Peyer's patch (tissue), 4 donors: ENCODE results near the gene F7. TPM values are rescaled to one million over a fixed set of nuclear protein-coding genes. Genes with fewer than 3 reads are reported as not detected.

Experiments
- DNase-seq, 3 donors: peaks; one replicate each; pipeline ENCODE4 v3.0.0-alpha.2; 2017 to 2019
- H3K27ac ChIP-seq, 4 donors: fragments of 200-600 bp; sonication (generic); one replicate each; pipeline ENCODE4 v1.5.1; 2016 to 2019
- H3K27me3 ChIP-seq, 2 donors: fragments of 200-600 bp; sonication (generic); one replicate each; pipeline ENCODE4 v1.5.1; 2019
- H3K36me3 ChIP-seq, 3 donors: fragments of 200-600 bp; sonication (generic); one replicate each; pipeline ENCODE4 v1.5.1; 2016 to 2019
- H3K4me1 ChIP-seq, 4 donors: fragments of 200-600 bp; sonication (generic); one replicate each; pipeline ENCODE4 v1.5.1; 2016 to 2019
- H3K4me3 ChIP-seq, 4 donors: fragments of 200-600 bp; sonication (generic); 1 replicate in 3 of 4; 2 replicates in 1 of 4; pipeline ENCODE4 v1.5.1; 2016 to 2019; ENCODE audit warnings: mild to moderate bottlenecking in 1 of 4
- H3K9me3 ChIP-seq, 4 donors: fragments of 200-600 bp; sonication (generic); one replicate each; pipeline ENCODE4 v1.5.1; 2016 to 2019; ENCODE audit warnings: mild to moderate bottlenecking in 1 of 4
- POLR2A ChIP-seq, 2 donors: fragments of 450-650 bp; IDR thresholded peaks; one replicate each; pipeline ENCODE4 v1.5.1; 2017; ENCODE audit warnings: antibody characterized with exemption in 2 of 2, mild to moderate bottlenecking in 2 of 2, moderate library complexity in 2 of 2
- total RNA-seq, 4 donors: library from RNA; depleted of rRNA; stranded (reverse); fragments of >200 nt; gene quantifications; one replicate each; pipeline ENCODE4 v1.1.0, GENCODE V29; 2016
- TF ChIP-seq, protein P1 (sequence below), 6 experiments: fragments of 450-650 bp in 4 of 6; fragments of 200-600 bp in 2 of 6; sonication (generic) in 1 of 6; IDR thresholded peaks; one replicate each; pipeline ENCODE4 v1.5.1; 2017 to 2019; ENCODE audit warnings: antibody characterized with exemption in 6 of 6, mild to moderate bottlenecking in 3 of 6, moderate library complexity in 1 of 6

The F7 gene
- total RNA-seq, 4 donors from 2014 or later: 1.9 to 2.9 TPM; not detected in 2

DNA sequence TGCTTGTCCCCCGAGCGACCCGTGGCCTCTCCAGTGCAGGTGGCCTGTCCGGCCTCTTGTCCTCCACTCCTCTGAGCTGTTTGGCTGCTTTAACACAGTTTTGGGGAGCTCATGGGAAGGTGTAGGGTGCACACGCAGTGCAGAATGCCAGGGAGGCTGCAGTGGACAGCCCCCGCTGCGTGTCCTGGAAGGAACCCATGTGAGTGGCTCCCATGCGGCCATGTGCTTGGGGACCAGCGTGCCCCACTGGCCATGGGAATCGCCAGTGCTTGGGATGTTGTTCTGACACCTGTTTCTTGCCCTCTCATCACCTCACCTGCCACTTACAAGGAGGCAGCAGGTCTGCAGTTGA is 22.6 kb upstream of the F7 start:
- DNase-seq: no peak
- Histone ChIP-seq H3K4me3 (no peak overlapping the region), H3K27ac (no peak overlapping the region), H3K9me3 (no peaks in the 10 kb centered on the region), H3K27me3 (no peaks in the 10 kb centered on the region), H3K36me3 (peaks cover 0 to 2% (median 0%) of the 10 kb centered on the region in 3 donors), H3K4me1 (no peaks in the 10 kb centered on the region)
- TF ChIP-seq, protein P1, sequence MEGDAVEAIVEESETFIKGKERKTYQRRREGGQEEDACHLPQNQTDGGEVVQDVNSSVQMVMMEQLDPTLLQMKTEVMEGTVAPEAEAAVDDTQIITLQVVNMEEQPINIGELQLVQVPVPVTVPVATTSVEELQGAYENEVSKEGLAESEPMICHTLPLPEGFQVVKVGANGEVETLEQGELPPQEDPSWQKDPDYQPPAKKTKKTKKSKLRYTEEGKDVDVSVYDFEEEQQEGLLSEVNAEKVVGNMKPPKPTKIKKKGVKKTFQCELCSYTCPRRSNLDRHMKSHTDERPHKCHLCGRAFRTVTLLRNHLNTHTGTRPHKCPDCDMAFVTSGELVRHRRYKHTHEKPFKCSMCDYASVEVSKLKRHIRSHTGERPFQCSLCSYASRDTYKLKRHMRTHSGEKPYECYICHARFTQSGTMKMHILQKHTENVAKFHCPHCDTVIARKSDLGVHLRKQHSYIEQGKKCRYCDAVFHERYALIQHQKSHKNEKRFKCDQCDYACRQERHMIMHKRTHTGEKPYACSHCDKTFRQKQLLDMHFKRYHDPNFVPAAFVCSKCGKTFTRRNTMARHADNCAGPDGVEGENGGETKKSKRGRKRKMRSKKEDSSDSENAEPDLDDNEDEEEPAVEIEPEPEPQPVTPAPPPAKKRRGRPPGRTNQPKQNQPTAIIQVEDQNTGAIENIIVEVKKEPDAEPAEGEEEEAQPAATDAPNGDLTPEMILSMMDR (IDR thresholded peaks at IDR 0.05): no peak
- no peak for TF ChIP-seq POLR2A (IDR thresholded peaks at IDR 0.05)

DNA sequence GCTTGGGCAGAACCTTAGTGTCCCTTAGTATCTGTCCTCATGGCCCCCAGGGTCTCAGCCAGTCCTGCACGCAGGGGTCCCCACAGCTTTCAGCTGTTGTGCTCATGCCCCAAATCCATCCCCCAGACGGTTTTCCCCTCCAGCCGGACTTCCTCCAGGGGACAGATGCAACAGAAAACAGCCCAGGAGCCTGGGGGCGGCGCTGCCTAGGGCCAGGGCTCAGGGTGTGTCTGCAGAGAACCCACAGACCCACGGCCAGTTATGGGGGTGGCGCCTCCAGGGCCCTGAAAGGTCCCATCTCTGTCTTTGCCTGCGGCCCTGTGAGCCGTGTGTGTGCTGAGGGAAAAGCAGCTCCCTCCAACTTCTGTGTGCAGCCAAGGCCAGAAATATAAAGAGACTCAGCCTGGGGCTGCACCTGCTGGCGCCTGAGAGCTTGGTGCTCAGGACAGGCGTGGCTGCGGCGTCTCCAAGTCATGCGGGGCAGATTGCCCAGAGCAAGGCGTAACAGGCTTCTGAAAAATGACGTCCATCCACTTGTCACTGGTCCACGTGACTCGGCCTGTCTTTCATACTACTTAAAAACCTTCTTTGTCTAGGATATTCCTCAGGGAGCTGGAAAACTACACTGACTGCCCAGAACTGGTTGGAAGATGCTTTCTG is 22.1 kb upstream of the F7 start:
- no peak for TF ChIP-seq POLR2A (IDR thresholded peaks at IDR 0.05)
- no peak overlapping the region for H3K27ac ChIP-seq
- H3K4me3 ChIP-seq: no peak overlapping the region
- no peaks in the 10 kb centered on the region for H3K4me1 ChIP-seq
- peaks cover 0 to 2% (median 0%) of the 10 kb centered on the region in 3 donors for H3K36me3 ChIP-seq
- no peak for DNase-seq
- no peaks in the 10 kb centered on the region for H3K27me3 ChIP-seq
- H3K9me3 ChIP-seq: no peaks in the 10 kb centered on the region

DNA sequence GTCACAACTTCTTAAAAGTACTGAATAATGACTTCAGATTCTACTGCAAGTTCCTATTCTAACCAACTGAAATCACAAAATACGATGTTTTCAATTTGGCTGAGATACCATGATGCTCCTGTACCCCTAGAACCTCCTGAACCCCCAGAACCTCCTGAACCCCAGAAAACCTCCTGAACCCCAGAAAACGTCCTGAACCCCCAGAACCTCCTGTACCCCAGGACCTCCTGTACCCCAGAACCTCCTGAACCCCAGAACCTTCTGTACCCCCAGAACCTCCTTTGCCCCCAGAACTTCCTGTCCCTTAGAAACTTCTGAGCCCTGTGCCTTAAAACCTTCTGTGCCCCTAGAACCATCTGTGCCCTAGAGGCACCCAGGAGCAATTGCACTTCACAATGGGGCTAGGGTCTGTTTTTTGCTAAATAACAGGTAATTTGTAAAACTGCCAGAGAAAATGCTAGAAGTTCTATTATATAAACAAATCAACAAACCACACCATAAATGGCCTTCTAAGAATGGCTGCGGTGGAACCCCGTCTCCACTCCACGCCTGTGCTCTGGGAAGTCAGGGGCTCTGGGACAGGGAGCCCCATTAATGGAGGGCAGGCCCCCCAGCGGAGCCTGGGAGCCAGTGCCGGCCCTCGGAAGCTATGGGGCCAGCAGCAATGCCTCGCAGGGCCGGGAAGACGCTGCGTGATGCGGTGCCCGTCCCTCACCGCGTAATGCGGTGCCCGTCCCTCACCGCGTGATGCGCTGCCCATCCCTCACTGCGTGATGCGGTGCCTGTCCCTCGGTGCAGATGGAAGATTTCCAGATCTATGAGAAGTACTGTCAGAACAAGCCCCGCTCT is 21.3 kb upstream of the F7 start:
- Histone ChIP-seq H3K36me3 (peaks cover 0 to 2% (median 0%) of the 10 kb centered on the region in 3 donors), H3K4me1 (no peaks in the 10 kb centered on the region), H3K4me3 (no peak overlapping the region), H3K9me3 (no peaks in the 10 kb centered on the region), H3K27me3 (no peaks in the 10 kb centered on the region), H3K27ac (no peak overlapping the region)
- no peak for DNase-seq
- no peak for TF ChIP-seq POLR2A (IDR thresholded peaks at IDR 0.05)
- TF ChIP-seq, protein P1 (IDR thresholded peaks at IDR 0.05): no peak

DNA sequence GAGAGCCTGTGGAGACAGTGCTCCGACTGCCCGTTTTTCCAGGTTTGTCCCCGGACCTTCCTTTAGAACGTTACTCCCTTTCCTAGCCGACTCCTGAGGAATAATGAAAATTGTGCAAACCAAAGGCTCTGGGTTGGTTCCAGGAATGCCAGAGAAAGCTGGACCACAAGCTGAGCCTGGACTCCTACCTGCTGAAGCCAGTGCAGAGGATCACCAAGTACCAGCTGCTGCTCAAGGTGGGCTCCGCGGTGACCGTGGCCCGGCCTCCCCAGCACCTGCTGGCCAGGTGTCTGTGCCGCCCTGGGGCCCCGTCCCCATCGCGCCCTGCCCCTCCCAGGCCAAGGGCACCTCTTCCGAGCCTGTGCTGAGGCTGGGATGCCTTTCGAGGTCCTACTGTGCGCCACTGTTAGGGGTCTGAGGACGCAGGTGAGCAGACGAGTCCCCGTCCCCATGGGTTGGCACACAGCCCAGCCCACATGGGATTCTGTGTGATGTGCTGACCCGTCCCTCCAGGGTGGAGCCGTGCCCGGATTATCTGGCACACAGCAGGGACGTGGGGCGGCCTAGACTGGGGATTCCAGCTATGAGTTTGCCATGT is 20.5 kb upstream of the F7 start:
- no peaks in the 10 kb centered on the region for H3K9me3 ChIP-seq
- peaks cover 0 to 2% (median 0%) of the 10 kb centered on the region in 3 donors for H3K36me3 ChIP-seq
- no peaks in the 10 kb centered on the region for H3K27me3 ChIP-seq
- DNase-seq: no peak
- H3K4me3 ChIP-seq: no peak overlapping the region
- TF ChIP-seq POLR2A (IDR thresholded peaks at IDR 0.05): no peak
- TF ChIP-seq, protein P1 (IDR thresholded peaks at IDR 0.05): no peak
- no peak overlapping the region for H3K27ac ChIP-seq
- H3K4me1 ChIP-seq: no peaks in the 10 kb centered on the region

DNA sequence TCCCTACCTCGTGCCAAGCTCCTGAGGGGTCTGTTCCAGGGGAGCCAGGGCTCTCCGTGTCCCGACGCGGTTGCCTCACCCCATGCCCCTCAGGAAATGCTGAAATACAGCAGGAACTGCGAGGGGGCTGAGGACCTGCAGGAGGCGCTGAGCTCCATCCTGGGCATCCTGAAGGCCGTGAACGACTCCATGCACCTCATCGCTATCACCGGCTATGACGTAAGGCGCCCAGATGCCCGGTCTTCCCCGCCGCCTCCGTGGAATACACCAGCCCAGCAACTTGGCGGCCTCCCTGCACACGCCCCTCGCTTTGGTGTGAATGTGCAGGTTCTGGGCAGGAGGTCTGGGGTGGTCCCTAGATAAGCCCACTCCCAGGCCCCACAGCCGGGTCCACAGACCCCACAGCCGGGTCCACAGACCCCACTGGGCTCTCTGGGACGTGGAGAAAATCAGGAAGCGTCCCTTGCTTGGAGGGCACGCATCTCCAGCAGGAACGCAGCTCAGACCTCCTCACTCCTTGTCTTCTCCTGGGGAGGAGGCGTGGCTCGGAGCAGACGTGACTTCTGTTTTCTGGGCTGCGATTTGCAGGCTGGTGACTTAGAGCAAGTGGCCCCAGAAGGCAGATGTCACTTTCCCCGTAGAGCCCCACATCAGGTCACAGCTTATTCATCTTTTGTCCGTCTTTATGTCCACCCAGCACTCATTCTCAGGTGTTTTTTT is 19.4 kb upstream of the F7 start:
- Histone ChIP-seq H3K9me3 (no peaks in the 10 kb centered on the region), H3K27me3 (no peaks in the 10 kb centered on the region), H3K4me3 (no peak overlapping the region), H3K36me3 (peaks cover 0 to 2% (median 0%) of the 10 kb centered on the region in 3 donors), H3K27ac (no peak overlapping the region), H3K4me1 (no peaks in the 10 kb centered on the region)
- no peak for TF ChIP-seq POLR2A (IDR thresholded peaks at IDR 0.05)
- TF ChIP-seq, protein P1 (IDR thresholded peaks at IDR 0.05): no peak
- no peak for DNase-seq
